ENCODE data around the gene MBOAT1. TPM values are rescaled to one million over a fixed set of nuclear protein-coding genes. Genes with fewer than 3 reads are reported as not detected.

Gene MBOAT1
- total and polyA plus RNA-seq, 3 donors from 2014 or later: 4.1 to 5.3 (median 4.5) TPM

DNA sequence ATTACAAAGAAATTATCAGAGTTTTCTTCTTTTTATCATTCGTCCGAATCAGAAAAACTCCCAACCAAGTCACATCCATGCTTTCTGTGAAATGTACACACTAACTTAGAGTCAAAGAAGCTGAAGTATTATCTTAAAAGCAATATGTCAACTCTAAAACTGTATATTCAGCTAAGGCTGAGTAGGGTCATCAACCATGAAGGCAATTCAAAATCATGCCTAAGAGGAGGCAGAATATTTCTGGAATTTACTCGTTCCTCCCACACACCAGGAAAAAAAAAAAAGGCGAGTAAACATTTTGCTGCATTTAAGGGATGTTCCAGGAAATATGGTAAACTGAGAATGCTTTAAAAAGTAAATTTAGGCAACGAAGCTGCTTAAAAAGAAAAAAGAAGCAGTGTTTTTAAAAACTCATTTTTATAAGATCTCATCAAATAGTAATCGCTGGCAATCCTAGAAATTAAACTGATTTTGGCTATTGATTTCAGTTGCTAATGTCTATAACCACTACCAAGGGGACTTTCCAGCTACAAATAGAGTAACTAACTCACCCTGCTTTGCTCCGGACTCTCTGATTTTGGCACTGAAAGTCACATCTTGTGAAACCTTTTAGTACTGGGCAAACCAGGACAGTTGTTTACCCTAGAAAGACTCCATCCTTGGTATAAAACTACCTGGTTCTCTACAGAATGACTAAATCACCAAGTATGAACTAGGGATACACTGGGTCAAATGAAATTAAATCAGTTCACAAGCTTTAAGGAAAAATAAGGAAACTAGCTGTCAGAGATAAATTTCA lies 82.8 kb downstream of the MBOAT1 start:
- no peak for DNase-seq
- intact Hi-C loops (cut with DNase I; ENCODE audit: low total_unique reads): no loop called here

DNA sequence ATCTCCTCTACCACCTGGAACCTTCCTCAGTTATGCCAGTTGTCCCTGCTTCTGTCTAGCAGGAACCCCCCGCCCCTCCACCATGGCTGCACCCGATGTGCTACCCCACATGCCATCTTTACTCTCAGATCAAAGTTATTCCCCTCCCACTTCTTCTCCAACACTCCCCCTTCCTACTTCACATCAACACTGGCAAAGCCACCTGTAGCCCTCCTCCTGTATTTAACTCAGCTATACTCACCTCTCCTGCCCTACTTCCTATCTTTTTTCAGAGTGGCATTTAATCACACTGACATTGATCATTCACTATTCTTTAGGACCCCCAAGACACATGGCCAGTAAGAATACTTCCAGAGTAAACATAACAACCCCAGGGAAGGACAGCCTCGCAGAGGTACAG lies 84.3 kb downstream of the MBOAT1 start:
- Histone ChIP-seq H3K9me3 (no peaks in the 10 kb centered on the region), H3K36me3 (ENCODE audit: low read depth, missing control alignments) (no peaks in the 10 kb centered on the region), H3K4me3 (no peak overlapping the region), H3K27me3 (no peaks in the 10 kb centered on the region), H3K4me1 (no peaks in the 10 kb centered on the region), H3K27ac (no peak overlapping the region)
- no peak for DNase-seq
- intact Hi-C loops (cut with DNase I; ENCODE audit: low total_unique reads): no loop called here
- 64 to 93% methylated on average over 3 of the region's 3 CpGs for WGBS, 2 donors
- no peak for TF ChIP-seq POLR2A (IDR thresholded peaks at IDR 0.05)
- TF ChIP-seq, protein P1, sequence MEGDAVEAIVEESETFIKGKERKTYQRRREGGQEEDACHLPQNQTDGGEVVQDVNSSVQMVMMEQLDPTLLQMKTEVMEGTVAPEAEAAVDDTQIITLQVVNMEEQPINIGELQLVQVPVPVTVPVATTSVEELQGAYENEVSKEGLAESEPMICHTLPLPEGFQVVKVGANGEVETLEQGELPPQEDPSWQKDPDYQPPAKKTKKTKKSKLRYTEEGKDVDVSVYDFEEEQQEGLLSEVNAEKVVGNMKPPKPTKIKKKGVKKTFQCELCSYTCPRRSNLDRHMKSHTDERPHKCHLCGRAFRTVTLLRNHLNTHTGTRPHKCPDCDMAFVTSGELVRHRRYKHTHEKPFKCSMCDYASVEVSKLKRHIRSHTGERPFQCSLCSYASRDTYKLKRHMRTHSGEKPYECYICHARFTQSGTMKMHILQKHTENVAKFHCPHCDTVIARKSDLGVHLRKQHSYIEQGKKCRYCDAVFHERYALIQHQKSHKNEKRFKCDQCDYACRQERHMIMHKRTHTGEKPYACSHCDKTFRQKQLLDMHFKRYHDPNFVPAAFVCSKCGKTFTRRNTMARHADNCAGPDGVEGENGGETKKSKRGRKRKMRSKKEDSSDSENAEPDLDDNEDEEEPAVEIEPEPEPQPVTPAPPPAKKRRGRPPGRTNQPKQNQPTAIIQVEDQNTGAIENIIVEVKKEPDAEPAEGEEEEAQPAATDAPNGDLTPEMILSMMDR (IDR thresholded peaks at IDR 0.05): no peak

More for the DNA sequence above, 82.8 kb downstream of the MBOAT1 start:
- Histone ChIP-seq H3K27me3 (no peaks in the 10 kb centered on the region), H3K36me3 (ENCODE audit: low read depth, missing control alignments) (no peaks in the 10 kb centered on the region), H3K9me3 (no peaks in the 10 kb centered on the region), H3K27ac (peak overlapping the region in 1 of 2 donors; percentile 4), H3K4me3 (no peak overlapping the region), H3K4me1 (no peaks in the 10 kb centered on the region)
- no peak for TF ChIP-seq POLR2A (IDR thresholded peaks at IDR 0.05)
- TF ChIP-seq, protein P1 (IDR thresholded peaks at IDR 0.05): no peak
- 67 to 74% methylated on average over 7 of the region's 7 CpGs for WGBS, 2 donors

DNA sequence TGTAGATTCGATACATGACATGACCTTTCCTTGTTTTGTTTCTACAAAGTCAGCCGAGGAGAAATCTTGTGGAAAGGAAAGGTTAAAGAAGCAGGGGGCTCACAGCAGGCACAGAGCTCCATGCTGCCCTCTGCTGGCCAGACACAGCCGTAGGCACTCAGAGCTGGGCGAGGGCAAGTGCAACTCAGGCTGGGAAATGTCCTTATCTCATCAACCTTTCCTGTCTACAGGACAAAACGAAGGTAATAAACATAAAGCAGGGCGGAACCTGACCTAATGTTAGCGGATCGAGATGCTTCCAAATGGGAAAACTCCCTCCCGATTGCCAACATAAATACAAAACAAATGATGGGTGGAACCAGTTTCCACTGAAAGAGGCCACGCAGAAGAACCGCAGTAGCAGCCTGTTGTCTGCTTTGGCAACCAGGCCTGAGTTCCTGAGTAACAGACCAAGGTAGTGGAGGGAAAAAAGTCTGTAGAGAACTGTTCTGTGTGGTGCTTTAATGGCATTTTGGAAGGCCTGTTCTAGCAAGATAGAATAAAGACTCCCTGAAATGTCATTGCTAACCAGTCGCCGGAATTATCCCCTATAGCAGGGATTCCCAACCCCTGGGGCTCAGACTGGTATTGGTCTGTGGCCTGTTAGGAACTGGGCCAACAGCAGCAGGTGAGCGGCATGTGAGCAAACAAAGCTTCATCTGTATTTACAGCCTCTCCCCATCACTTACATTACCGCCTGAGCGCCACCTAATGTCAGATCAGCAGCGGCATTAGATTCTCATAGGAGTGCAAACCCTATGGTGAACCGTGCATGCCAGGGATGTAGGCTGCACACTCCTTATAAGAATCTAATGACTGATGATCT lies 85.2 kb downstream of the MBOAT1 start:
- Histone ChIP-seq H3K4me1 (no peaks in the 10 kb centered on the region), H3K27ac (no peak overlapping the region), H3K9me3 (no peaks in the 10 kb centered on the region), H3K4me3 (no peak overlapping the region), H3K27me3 (no peaks in the 10 kb centered on the region), H3K36me3 (ENCODE audit: low read depth, missing control alignments) (no peaks in the 10 kb centered on the region)
- DNase-seq: peak; percentile 83
- no peak for TF ChIP-seq POLR2A (IDR thresholded peaks at IDR 0.05)
- TF ChIP-seq, protein P1 (IDR thresholded peaks at IDR 0.05): peak; percentile 48 to 86 (median 70)
- WGBS, 2 donors: 49 to 55% methylated on average over 15 to 18 of the region's 18 CpGs
- intact Hi-C loops (cut with DNase I; ENCODE audit: low total_unique reads): no loop called here

DNA sequence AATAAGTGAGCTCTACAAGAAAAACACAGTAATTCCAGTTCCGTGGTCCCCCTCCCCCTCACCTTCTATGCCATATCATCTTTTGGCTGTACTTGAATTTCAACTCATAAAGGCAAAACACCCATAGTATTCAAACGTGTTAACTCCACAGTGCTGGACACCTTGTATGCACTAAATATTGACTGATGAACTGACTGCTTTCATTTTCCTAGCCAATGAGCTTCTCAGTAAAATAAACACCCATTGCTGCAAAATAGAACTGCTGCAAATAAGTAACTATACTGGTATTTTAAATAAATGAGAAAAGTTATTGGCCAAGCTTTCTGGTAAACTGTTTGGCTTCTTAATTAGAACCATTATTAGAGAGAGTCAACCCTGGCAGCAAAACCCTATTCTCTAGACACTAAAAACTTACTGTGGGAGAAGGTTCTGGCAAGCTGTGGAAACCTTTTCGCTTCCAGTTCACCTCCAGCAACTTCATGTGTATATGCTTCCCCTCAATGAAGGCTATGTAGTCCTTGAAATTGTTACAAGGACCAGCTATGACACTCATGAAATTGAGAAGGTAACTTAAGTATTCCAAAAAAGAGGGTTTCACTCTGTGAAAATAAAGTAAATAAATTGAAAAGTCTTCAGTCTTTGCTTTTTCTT lies 86.0 kb downstream of the MBOAT1 start:
- Histone ChIP-seq H3K4me3 (no peak overlapping the region), H3K36me3 (ENCODE audit: low read depth, missing control alignments) (no peaks in the 10 kb centered on the region), H3K27ac (no peak overlapping the region), H3K4me1 (no peaks in the 10 kb centered on the region), H3K27me3 (no peaks in the 10 kb centered on the region), H3K9me3 (no peaks in the 10 kb centered on the region)
- no peak for DNase-seq
- intact Hi-C loops (cut with DNase I; ENCODE audit: low total_unique reads): no loop called here
- WGBS, 2 donors: 78 to 81% methylated on average over 3 of the region's 3 CpGs
- no peak for TF ChIP-seq POLR2A (IDR thresholded peaks at IDR 0.05)
- TF ChIP-seq, protein P1 (IDR thresholded peaks at IDR 0.05): no peak

Data from testis (tissue), 3 donors.